Measurements from ENCODE around the gene MSH2. TPM values are rescaled to one million over a fixed set of nuclear protein-coding genes. Genes with fewer than 3 reads are reported as not detected.

Gene MSH2
- 100 to 1,000 TPM; 126 to 135 TPM for total RNA-seq
- 76.6 TPM for polyA plus RNA-seq (2013, experiment 1 of 2)
- polyA plus RNA-seq (2013, experiment 2 of 2), result 75.8 TPM
- long read RNA-seq, experiment 1, full-length matches to known transcripts, result 33 of 73 reads
- long read RNA-seq, experiment 1, partial matches to known transcripts, result 32 of 73 reads
- long read RNA-seq, experiment 1, other reads (novel, unspliced or antisense), result 8 of 73 reads
- long read RNA-seq, experiment 2, transcript MSH2-201 (16 exons, 3,307 nt), result major isoform, 259 of 321 reads
- long read RNA-seq, experiment 2, partial matches to known transcripts, result 35 of 321 reads
- long read RNA-seq, experiment 2, other reads (novel, unspliced or antisense), result 27 of 321 reads
- long read RNA-seq, experiment 3, full-length matches to known transcripts, result 689 of 788 reads
- long read RNA-seq, experiment 3, partial matches to known transcripts, result 56 of 788 reads
- long read RNA-seq, experiment 3, other reads (novel, unspliced or antisense), result 43 of 788 reads
- long read RNA-seq, experiment 4, transcript MSH2-201 (16 exons, 3,307 nt), result major isoform, 54 of 145 reads
- long read RNA-seq, experiment 4, partial matches to known transcripts, result 86 of 145 reads
- long read RNA-seq, experiment 4, other reads (novel, unspliced or antisense), result 5 of 145 reads

DNA sequence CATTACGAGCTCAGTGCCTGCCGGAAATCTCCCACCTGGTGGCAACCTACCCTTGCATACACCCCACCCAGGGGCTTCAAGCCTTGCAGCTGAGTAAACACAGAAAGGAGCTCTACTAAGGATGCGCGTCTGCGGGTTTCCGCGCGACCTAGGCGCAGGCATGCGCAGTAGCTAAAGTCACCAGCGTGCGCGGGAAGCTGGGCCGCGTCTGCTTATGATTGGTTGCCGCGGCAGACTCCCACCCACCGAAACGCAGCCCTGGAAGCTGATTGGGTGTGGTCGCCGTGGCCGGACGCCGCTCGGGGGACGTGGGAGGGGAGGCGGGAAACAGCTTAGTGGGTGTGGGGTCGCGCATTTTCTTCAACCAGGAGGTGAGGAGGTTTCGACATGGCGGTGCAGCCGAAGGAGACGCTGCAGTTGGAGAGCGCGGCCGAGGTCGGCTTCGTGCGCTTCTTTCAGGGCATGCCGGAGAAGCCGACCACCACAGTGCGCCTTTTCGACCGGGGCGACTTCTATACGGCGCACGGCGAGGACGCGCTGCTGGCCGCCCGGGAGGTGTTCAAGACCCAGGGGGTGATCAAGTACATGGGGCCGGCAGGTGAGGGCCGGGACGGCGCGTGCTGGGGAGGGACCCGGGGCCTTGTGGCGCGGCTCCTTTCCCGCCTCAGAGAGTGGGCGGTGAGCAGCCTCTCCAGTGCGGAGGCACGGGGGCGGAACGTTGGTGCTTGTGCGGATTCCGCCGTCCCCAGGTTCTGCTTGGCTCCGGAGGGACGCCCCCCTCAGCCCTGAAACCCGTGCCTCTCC, at the start of gene MSH2:
Gene MSH2 (plus strand): TSS at position 352 of the 804 bp plus-strand sequence. CDS start 36 bp downstream, at position 388.
- Histone ChIP-seq H3K4me3 (ENCODE audit: low read length) (peak within 1 kb of the TSS; percentile 96), H3K36me3 (ENCODE audit: control insufficient read depth, insufficient read depth, low read length) (peaks cover 35% of the 10 kb centered on the region), H3K27me3 (ENCODE audit: control insufficient read depth, insufficient read depth, low read length, poor library complexity, severe bottlenecking) (no peaks in the 10 kb centered on the region), H3K4me1 (ENCODE audit: control insufficient read depth, insufficient read depth, low read length) (peaks cover 3% of the 10 kb centered on the region), H3K9me3 (ENCODE audit: control insufficient read depth, low read length) (peaks cover 24% of the 10 kb centered on the region), H3K27ac (ENCODE audit: low read depth, low read length) (peak within 1 kb of the TSS; percentile 82), H3K9ac (ENCODE audit: extremely low read depth, low read length, poor library complexity, severe bottlenecking) (peak within 1 kb of the TSS; percentile 90)
- no peaks in the 10 kb centered on the region for H3K27me3 Mint-ChIP-seq (ENCODE audit: insufficient read depth)
- H3K4me3 Mint-ChIP-seq, result peak within 1 kb of the TSS; percentile 98
- DNase-seq, result peak; percentile 98
- peaks cover 21% of the 10 kb centered on the region for H3K4me1 Mint-ChIP-seq
- TF ChIP-seq, protein P1, sequence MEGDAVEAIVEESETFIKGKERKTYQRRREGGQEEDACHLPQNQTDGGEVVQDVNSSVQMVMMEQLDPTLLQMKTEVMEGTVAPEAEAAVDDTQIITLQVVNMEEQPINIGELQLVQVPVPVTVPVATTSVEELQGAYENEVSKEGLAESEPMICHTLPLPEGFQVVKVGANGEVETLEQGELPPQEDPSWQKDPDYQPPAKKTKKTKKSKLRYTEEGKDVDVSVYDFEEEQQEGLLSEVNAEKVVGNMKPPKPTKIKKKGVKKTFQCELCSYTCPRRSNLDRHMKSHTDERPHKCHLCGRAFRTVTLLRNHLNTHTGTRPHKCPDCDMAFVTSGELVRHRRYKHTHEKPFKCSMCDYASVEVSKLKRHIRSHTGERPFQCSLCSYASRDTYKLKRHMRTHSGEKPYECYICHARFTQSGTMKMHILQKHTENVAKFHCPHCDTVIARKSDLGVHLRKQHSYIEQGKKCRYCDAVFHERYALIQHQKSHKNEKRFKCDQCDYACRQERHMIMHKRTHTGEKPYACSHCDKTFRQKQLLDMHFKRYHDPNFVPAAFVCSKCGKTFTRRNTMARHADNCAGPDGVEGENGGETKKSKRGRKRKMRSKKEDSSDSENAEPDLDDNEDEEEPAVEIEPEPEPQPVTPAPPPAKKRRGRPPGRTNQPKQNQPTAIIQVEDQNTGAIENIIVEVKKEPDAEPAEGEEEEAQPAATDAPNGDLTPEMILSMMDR (conservative IDR thresholded peaks at IDR 0.05), result peak; percentile 46
- H3K27ac Mint-ChIP-seq, result peak within 1 kb of the TSS; percentile 99
- peaks cover 32% of the 10 kb centered on the region for H3K36me3 Mint-ChIP-seq (ENCODE audit: low read depth)
- WGBS, 2 experiments (ENCODE audit: insufficient coverage in 1 of 2, insufficient read length in 1 of 2), result 0% methylated on average over 58 to 73 of the region's 73 CpGs
- peaks cover 24% of the 10 kb centered on the region for H3K9me3 Mint-ChIP-seq

DNA sequence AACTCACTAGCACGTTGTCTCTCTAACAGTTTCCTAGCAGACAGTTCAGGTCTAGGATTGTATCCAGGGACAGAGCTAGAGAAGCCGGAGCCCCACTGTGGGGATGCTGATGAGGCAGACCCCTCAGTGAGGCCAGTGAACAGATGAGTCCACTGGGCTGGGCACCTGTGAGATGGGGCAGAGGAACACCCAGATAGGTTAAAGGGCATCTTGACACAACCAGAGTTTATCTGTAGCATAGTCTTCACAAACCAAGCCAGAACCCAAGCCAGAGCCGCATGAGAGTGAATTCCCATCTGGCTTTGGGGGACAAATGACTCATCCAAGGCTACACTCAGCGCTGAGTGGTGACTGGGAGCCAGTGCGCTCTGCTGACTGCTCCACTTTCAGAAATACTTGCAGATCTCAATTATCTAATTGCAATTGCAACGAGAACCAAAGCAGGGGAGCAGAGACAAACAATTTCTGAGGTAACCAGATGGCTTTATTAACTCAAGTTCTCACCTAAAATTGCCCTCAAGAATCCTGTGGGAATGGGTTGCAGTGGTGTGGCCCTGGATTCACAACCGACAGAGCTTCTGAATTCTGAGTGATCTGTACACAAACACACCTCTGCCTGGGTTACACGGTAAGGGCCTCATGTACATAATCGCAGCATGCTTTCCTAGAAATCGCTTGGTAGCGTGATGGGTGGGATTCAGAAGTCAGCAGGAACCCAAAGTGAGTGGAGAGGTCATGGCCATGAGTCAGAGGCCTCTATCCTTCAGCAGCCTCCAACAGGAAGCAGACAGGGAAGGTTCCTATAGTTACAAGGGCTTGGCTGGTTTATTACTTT, 48.7 kb upstream of the MSH2 start:
- Mint-ChIP-seq H3K4me1 (peaks cover 12% of the 10 kb centered on the region), H3K36me3 (ENCODE audit: low read depth) (no peaks in the 10 kb centered on the region), H3K27me3 (ENCODE audit: insufficient read depth) (peaks cover under 1% of the 10 kb centered on the region), H3K27ac (peak overlapping the region; percentile 55), H3K9me3 (no peaks in the 10 kb centered on the region), H3K4me3 (no peak overlapping the region)
- Histone ChIP-seq H3K9ac (ENCODE audit: extremely low read depth, low read length, poor library complexity, severe bottlenecking) (no peak overlapping the region), H3K27me3 (ENCODE audit: control insufficient read depth, insufficient read depth, low read length, poor library complexity, severe bottlenecking) (no peaks in the 10 kb centered on the region), H3K9me3 (ENCODE audit: control insufficient read depth, low read length) (no peaks in the 10 kb centered on the region), H3K4me1 (ENCODE audit: control insufficient read depth, insufficient read depth, low read length) (peaks cover 2% of the 10 kb centered on the region), H3K27ac (ENCODE audit: low read depth, low read length) (no peak overlapping the region), H3K36me3 (ENCODE audit: control insufficient read depth, insufficient read depth, low read length) (no peaks in the 10 kb centered on the region), H3K4me3 (ENCODE audit: low read length) (no peak overlapping the region)
- TF ChIP-seq, protein P1 (conservative IDR thresholded peaks at IDR 0.05), result no peak
- peak; percentile 55 for DNase-seq
- WGBS, 2 experiments (ENCODE audit: insufficient coverage in 1 of 2, insufficient read length in 1 of 2), result 82 to 88% methylated on average over 11 of the region's 11 CpGs

DNA sequence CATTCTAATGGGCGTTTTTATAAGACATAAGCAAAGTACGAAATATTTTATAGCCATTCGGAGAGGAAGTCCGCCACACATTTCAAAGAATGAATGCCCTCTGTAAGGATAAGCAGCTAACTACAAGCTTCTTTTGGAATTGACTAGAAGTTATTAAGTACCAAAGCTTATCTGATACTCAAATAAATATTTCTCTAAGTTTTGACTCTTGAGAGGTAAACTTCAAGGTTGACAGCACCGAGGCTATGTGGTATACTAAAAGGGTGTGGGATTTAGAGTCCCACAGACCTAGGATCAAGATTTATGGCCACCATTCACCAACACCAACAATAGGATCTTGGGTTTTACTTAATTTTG, 48.1 kb upstream of the MSH2 start:
- no peak overlapping the region for H3K27ac Mint-ChIP-seq
- 90 to 97% methylated on average over 3 to 5 of the region's 5 CpGs for WGBS, 2 experiments (ENCODE audit: insufficient coverage in 1 of 2, insufficient read length in 1 of 2)
- Histone ChIP-seq H3K27ac (ENCODE audit: low read depth, low read length) (no peak overlapping the region), H3K9ac (ENCODE audit: extremely low read depth, low read length, poor library complexity, severe bottlenecking) (no peak overlapping the region), H3K27me3 (ENCODE audit: control insufficient read depth, insufficient read depth, low read length, poor library complexity, severe bottlenecking) (no peaks in the 10 kb centered on the region), H3K9me3 (ENCODE audit: control insufficient read depth, low read length) (no peaks in the 10 kb centered on the region), H3K36me3 (ENCODE audit: control insufficient read depth, insufficient read depth, low read length) (no peaks in the 10 kb centered on the region), H3K4me3 (ENCODE audit: low read length) (no peak overlapping the region), H3K4me1 (ENCODE audit: control insufficient read depth, insufficient read depth, low read length) (peaks cover 2% of the 10 kb centered on the region)
- H3K36me3 Mint-ChIP-seq (ENCODE audit: low read depth), result no peaks in the 10 kb centered on the region
- no peak overlapping the region for H3K4me3 Mint-ChIP-seq
- peaks cover 14% of the 10 kb centered on the region for H3K4me1 Mint-ChIP-seq
- TF ChIP-seq, protein P1 (conservative IDR thresholded peaks at IDR 0.05), result no peak
- no peaks in the 10 kb centered on the region for H3K9me3 Mint-ChIP-seq
- DNase-seq, result no peak
- H3K27me3 Mint-ChIP-seq (ENCODE audit: insufficient read depth), result peaks cover 2% of the 10 kb centered on the region
